Retinal pigment epithelial cell (primary cell): ENCODE data around the gene MGMT.

ENCODE experiments used
- DNase-seq: peaks from one replicate; pipeline ENCODE4 v3.0.0-alpha.2; 2010; ENCODE audit warnings: low read depth
- H3K4me3 ChIP-seq: 2 replicates; pipeline ENCODE4 v1.5.1; 2011; ENCODE audit warnings: mild to moderate bottlenecking, low read length, control low read depth, moderate library complexity
- CTCF ChIP-seq: conservative IDR thresholded peaks from 2 replicates; pipeline ENCODE4 v1.5.1; 2011; ENCODE audit warnings: low read depth, low read length, control low read depth, inconsistent platforms

The MGMT gene

GRCh38 chr10:129474642-129475041, 7.6 kb downstream of the MGMT start:
- no peak for DNase-seq
- TF ChIP-seq CTCF: no peak
- H3K4me3 ChIP-seq: no peak overlapping the region

GRCh38 chr10:129476431-129476830, 9.4 kb downstream of the MGMT start:
- TF ChIP-seq CTCF: no peak
- no peak overlapping the region for H3K4me3 ChIP-seq
- DNase-seq: no peak

- DNase-seq: no peak
- H3K4me3 ChIP-seq: no peak overlapping the region
- no peak for TF ChIP-seq CTCF
These were observed 10.0 kb downstream of the MGMT start for GRCh38 chr10:129477051-129477450.

- H3K4me3 ChIP-seq: no peak overlapping the region
- no peak for TF ChIP-seq CTCF
- no peak for DNase-seq
These were observed 14.6 kb downstream of the MGMT start for GRCh38 chr10:129481641-129482040.

DNA sequence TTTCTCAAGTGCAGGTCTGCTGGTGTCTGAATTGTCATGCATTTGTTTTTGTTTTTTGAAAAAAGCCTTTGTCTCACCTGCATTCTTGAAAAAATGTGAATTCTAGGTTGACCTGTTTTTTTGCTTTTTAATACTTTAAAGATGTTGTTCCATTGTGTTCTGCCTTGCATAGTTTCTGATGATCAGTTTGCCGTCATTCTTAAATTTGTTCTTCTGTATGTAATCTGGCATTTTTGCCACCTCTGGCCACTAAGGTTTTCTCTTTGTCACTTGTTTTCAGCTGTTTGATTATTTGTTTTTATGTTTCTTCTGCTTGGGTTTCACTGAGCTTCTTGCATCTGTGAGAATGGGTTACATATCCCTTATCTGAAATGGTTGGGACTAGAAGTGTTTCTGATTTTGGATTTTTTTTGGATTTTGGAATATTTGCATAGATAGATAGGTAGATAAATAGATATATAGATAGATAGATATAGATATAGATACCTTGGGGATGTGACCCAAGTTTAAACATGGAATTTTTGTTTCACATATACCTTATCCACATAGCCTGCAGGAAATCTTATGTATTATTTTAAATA, 16.5 kb downstream of the MGMT start:
- no peak overlapping the region for H3K4me3 ChIP-seq
- no peak for TF ChIP-seq CTCF
- no peak for DNase-seq

DNA sequence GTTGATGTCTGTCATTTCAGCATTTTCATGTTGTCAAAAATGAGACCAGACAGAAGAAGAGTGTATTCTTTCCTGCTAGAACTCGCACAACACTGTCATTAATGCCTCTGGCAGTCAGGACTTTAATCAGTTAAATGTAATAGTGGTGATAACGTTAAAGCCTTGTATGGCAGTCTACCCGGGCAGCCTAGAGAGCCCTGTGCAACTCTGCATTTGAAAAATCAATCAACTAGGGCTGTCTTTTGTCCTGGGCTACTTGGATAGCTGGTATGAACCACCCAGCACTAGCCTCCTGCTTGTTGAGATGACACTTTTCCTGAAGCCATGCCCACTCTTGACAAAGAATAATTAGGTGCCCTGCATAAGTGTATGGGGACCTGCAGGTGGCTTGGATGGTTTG, 19.8 kb downstream of the MGMT start:
- no peak overlapping the region for H3K4me3 ChIP-seq
- DNase-seq: no peak
- no peak for TF ChIP-seq CTCF

GRCh38 chr10:129491123-129491734, 24.2 kb downstream of the MGMT start:
- peak; percentile 1 for DNase-seq
- H3K4me3 ChIP-seq: no peak overlapping the region
- TF ChIP-seq CTCF: no peak
